ENCODE data around the gene CAMTA1.

DNA sequence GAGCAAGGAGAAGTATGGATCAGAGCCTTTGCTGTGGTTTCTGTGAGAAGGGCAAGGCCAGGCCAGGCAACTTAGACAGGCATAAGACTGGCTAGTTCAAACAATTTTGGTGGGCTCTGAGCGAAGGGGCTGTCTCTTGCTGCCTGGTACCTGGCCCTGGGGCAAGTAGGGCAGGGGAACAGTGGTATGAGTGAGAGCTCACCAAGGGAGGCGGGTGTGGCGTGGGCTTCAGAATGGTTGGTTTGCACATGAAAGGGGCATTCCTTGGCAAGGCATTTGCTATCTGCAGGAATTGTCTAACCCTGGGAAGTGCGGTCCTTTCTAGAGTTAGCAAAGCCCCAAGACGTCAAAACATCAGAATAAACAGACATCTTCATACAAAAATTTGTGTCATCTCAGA, 210.5 kb downstream of the CAMTA1 start:
- TF ChIP-seq, protein P1, sequence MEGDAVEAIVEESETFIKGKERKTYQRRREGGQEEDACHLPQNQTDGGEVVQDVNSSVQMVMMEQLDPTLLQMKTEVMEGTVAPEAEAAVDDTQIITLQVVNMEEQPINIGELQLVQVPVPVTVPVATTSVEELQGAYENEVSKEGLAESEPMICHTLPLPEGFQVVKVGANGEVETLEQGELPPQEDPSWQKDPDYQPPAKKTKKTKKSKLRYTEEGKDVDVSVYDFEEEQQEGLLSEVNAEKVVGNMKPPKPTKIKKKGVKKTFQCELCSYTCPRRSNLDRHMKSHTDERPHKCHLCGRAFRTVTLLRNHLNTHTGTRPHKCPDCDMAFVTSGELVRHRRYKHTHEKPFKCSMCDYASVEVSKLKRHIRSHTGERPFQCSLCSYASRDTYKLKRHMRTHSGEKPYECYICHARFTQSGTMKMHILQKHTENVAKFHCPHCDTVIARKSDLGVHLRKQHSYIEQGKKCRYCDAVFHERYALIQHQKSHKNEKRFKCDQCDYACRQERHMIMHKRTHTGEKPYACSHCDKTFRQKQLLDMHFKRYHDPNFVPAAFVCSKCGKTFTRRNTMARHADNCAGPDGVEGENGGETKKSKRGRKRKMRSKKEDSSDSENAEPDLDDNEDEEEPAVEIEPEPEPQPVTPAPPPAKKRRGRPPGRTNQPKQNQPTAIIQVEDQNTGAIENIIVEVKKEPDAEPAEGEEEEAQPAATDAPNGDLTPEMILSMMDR (IDR thresholded peaks at IDR 0.05), result no peak
- TF ChIP-seq EZH2 (IDR thresholded peaks at IDR 0.05), result no peak
- no peak for TF ChIP-seq EZH2phosphoT487 (IDR thresholded peaks at IDR 0.05)

Measured in neural progenitor cell (in vitro differentiated cells).